T-helper 2 cell (primary cell): ENCODE data around the gene LEPROT.
"Not testable (repeated sequence)": the region's sequence is repeated elsewhere in the genome, so short reads cannot be mapped to it uniquely, and the experiment has no call there.

Experiments used
- DNase-seq, 5 experiments: peaks; one replicate each; pipeline versions ENCODE4 v3.0.0 to v3.0.0-alpha.2; 2012 to 2022
- total RNA-seq, 2 donors: gene quantifications; one replicate each; lab custom pipeline; 2026; lab: John Stamatoyannopoulos, UW

Gene LEPROT
- total RNA-seq: 13.7 to 18.8 reads per million in 2 donors

GRCh38 chr1:65420590-65421350 is at the start of gene LEPROT, which contains the start of gene LEPR:
TSS of gene LEPROT (plus strand) at chr1:65420668. CDS start at chr1:65420725, 57 bp downstream.
TSS of gene LEPR (plus strand) at chr1:65420668. CDS start at chr1:65565566, 144,898 bp downstream.
- peak in 1 of 5 experiments; percentile 14 for DNase-seq

- DNase-seq: no peak
Observed at GRCh38 chr1:65371544-65371943, 48.9 kb upstream of the LEPROT start.

- DNase-seq: no peak
Observed at GRCh38 chr1:65372557-65372956, 47.9 kb upstream of the LEPROT start.

GRCh38 chr1:65377496-65378246 is 42.8 kb upstream of the LEPROT start:
- no peak for DNase-seq

GRCh38 chr1:65378247-65378946 is 42.1 kb upstream of the LEPROT start:
- no peak for DNase-seq

GRCh38 chr1:65384426-65384825 is 36.0 kb upstream of the LEPROT start:
- not testable (repeated sequence) for DNase-seq

- no peak for DNase-seq
Observed at GRCh38 chr1:65386439-65386838, 34.0 kb upstream of the LEPROT start.

GRCh38 chr1:65387821-65388220 is 32.6 kb upstream of the LEPROT start:
- no peak for DNase-seq

GRCh38 chr1:65388908-65389695 is 31.4 kb upstream of the LEPROT start:
- peak in 1 of 5 experiments; percentile 18 for DNase-seq

GRCh38 chr1:65392497-65392896 is 28.0 kb upstream of the LEPROT start:
- no peak for DNase-seq

GRCh38 chr1:65393347-65393746 is 27.1 kb upstream of the LEPROT start:
- DNase-seq: peak in 1 of 5 experiments; percentile 86

- no peak for DNase-seq
Observed at GRCh38 chr1:65393928-65394327, 26.5 kb upstream of the LEPROT start.

- peak in 1 of 5 experiments; percentile 41 for DNase-seq
Observed at GRCh38 chr1:65395887-65396612, 24.4 kb upstream of the LEPROT start.

- no peak for DNase-seq
Observed at GRCh38 chr1:65398083-65398482, 22.4 kb upstream of the LEPROT start.

GRCh38 chr1:65399003-65399402 is 21.5 kb upstream of the LEPROT start:
- no peak for DNase-seq

- DNase-seq: no peak
Observed at GRCh38 chr1:65401612-65402011, 18.9 kb upstream of the LEPROT start.

GRCh38 chr1:65404941-65405340 is 15.5 kb upstream of the LEPROT start:
- no peak for DNase-seq

GRCh38 chr1:65407877-65408276 is 12.6 kb upstream of the LEPROT start:
- DNase-seq: no peak

GRCh38 chr1:65409314-65409713 is 11.2 kb upstream of the LEPROT start:
- DNase-seq: no peak

- no peak for DNase-seq
Observed at GRCh38 chr1:65409816-65410326, 10.6 kb upstream of the LEPROT start.

GRCh38 chr1:65412256-65412983 is 8.0 kb upstream of the LEPROT start:
- no peak for DNase-seq
